ENCODE results near the gene CXCL8. TPM values are rescaled to one million over a fixed set of nuclear protein-coding genes. Genes with fewer than 3 reads are reported as not detected.

Gene CXCL8
- total and polyA plus RNA-seq, 2 donors (not counting 3 experiments of a cell fraction or from before 2014, with no cell fraction given): 6.4 to 12.6 TPM

GRCh38 chr4:73776321-73776729, 36.0 kb downstream of the CXCL8 start:
- Histone ChIP-seq H3K9me1 (replicated peaks; ENCODE audit: control insufficient read depth, extremely low read depth, insufficient read depth, low read length) (no peaks in the 10 kb centered on the region), H3K9ac (replicated peaks; ENCODE audit: extremely low read depth, insufficient read depth, low read length) (no peak overlapping the region), H3K27me3 (ENCODE audit: control insufficient read depth in 2 of 2, insufficient read depth in 2 of 2, low read length in 2 of 2) (no peaks in the 10 kb centered on the region), H2AFZ (ENCODE audit: low read depth, low read length) (no peak overlapping the region), H3K79me2 (ENCODE audit: control insufficient read depth, insufficient read depth, low read length) (no peaks in the 10 kb centered on the region), H3K4me2 (ENCODE audit: insufficient read depth, low read length) (peak overlapping the region; percentile 78), H3K36me3 (ENCODE audit: control insufficient read depth in 2 of 2, extremely low read depth in 1 of 2, insufficient read depth in 2 of 2, low read length in 2 of 2) (no peaks in the 10 kb centered on the region), H3K4me1 (ENCODE audit: control insufficient read depth, extremely low read depth, insufficient read depth, low read length) (peaks cover 33% of the 10 kb centered on the region), H3K27ac (ENCODE audit: insufficient read depth, low read depth, low read length) (peak overlapping the region; percentile 62), H3K4me3 (replicated peaks in 1 of 3; ENCODE audit: insufficient read depth in 1 of 3, low read depth in 1 of 3, low read length in 3 of 3) (no peak overlapping the region), H3K9me3 (replicated peaks; ENCODE audit: control insufficient read depth, insufficient read depth, low read length) (no peaks in the 10 kb centered on the region), H4K20me1 (replicated peaks; ENCODE audit: control insufficient read depth, extremely low read depth, insufficient read depth, low read length) (no peaks in the 10 kb centered on the region)
- TF ChIP-seq POLR2A (IDR thresholded peaks at IDR 0.05; ENCODE audit: low read depth, low read length) (peak; percentile 49), JUN (IDR thresholded peaks at IDR 0.05; ENCODE audit: borderline replicate concordance, insufficient read depth, insufficient read length, low read depth) (peak; percentile 47), MYC (IDR thresholded peaks at IDR 0.05; ENCODE audit: low read depth, low read length) (peak; percentile 10), FOS (IDR thresholded peaks at IDR 0.05; ENCODE audit: borderline replicate concordance, insufficient read depth, low read length) (peak; percentile 66), GATA2 (IDR thresholded peaks at IDR 0.05; ENCODE audit: insufficient read depth, insufficient read length, low read depth, low read length) (peak; percentile 88), EZH2 (IDR thresholded peaks at IDR 0.05; ENCODE audit: borderline replicate concordance, low read depth, low read length, severe bottlenecking) (no peak), POLR2AphosphoS5 (IDR thresholded peaks at IDR 0.05; ENCODE audit: insufficient read depth, low read depth, low read length) (peak; percentile 77)
- TF ChIP-seq, protein P1, sequence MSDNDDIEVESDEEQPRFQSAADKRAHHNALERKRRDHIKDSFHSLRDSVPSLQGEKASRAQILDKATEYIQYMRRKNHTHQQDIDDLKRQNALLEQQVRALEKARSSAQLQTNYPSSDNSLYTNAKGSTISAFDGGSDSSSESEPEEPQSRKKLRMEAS (IDR thresholded peaks at IDR 0.05; ENCODE audit: insufficient read depth, insufficient read length): no peak
- TF ChIP-seq, protein P2, sequence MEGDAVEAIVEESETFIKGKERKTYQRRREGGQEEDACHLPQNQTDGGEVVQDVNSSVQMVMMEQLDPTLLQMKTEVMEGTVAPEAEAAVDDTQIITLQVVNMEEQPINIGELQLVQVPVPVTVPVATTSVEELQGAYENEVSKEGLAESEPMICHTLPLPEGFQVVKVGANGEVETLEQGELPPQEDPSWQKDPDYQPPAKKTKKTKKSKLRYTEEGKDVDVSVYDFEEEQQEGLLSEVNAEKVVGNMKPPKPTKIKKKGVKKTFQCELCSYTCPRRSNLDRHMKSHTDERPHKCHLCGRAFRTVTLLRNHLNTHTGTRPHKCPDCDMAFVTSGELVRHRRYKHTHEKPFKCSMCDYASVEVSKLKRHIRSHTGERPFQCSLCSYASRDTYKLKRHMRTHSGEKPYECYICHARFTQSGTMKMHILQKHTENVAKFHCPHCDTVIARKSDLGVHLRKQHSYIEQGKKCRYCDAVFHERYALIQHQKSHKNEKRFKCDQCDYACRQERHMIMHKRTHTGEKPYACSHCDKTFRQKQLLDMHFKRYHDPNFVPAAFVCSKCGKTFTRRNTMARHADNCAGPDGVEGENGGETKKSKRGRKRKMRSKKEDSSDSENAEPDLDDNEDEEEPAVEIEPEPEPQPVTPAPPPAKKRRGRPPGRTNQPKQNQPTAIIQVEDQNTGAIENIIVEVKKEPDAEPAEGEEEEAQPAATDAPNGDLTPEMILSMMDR (IDR thresholded peaks at IDR 0.05; ENCODE audit: extremely low read depth in 1 of 2, insufficient read depth in 1 of 2, low read depth in 1 of 2, low read length in 2 of 2): no peak
- FAIRE-seq: peak; percentile 86
- BruUV-seq (replicated peaks): no TSS peak
- ChIA-PET CTCF (interaction anchor here (1.0 to 1.1 kb wide), 3 partner anchors 36 to 47 kb away, joined by 3 to 6 read pairs (median 5); partner anchors contain the start of gene CXCL8), POLR2A (no interaction called here)
- peak; percentile 97 for DNase-seq (ENCODE audit: low read depth, low spot score)
- dilution Hi-C loops (cut with MboI; ENCODE audit: extremely low pct_ligation_motif_present, low sequenced_read_pairs) (no loop called here), intact Hi-C loops (cut with micrococcal nuclease) (loop anchor here (1.0 to 5.0 kb wide), 9 partner anchors 36 to 331 kb away; partner anchors contain the start of gene CXCL8)
